ENCODE data around the gene CATSPERZ.

- TF ChIP-seq DPF2 (CRISPR knock-in tag; IDR thresholded peaks at IDR 0.05; ENCODE audit: borderline replicate concordance, low read depth) (no peak), ZNF317 (CRISPR knock-in tag; IDR thresholded peaks at IDR 0.05) (no peak), SP1 (IDR thresholded peaks at IDR 0.05) (no peak), SP1 (CRISPR knock-in tag; IDR thresholded peaks at IDR 0.05) (no peak), IKZF1 (IDR thresholded peaks at IDR 0.05) (no peak), JUNB (CRISPR knock-in tag; IDR thresholded peaks at IDR 0.05; ENCODE audit: borderline replicate concordance) (no peak), CTCF (CRISPR knock-in tag; IDR thresholded peaks at IDR 0.05) (no peak), ZNF24 (IDR thresholded peaks at IDR 0.05) (no peak), RBFOX2 (IDR thresholded peaks at IDR 0.05; ENCODE audit: low read depth, low read length) (no peak), EP300 (IDR thresholded peaks at IDR 0.05; ENCODE audit: low read depth in 2 of 2, low read length in 2 of 2) (no peak), EP300 (CRISPR knock-in tag; IDR thresholded peaks at IDR 0.05; ENCODE audit: borderline replicate concordance) (no peak), E2F1 (CRISPR knock-in tag; IDR thresholded peaks at IDR 0.05) (no peak), KDM1A (CRISPR knock-in tag; IDR thresholded peaks at IDR 0.05) (no peak)
Measured at GRCh38 chr11:64259533-64260067, 40.6 kb upstream of the CATSPERZ start.

Measured in HepG2 (cell line).